HG02938 (cell line): ENCODE results near the gene EMSY.

Source experiments
- ATAC-seq: cut with Tn5 transposase; IDR thresholded peaks from one replicate; pipeline ENCODE4 v1.9.1; 2021; ENCODE audit warnings: mild to moderate bottlenecking, moderate library complexity; ENCODE audit not compliant: unreplicated experiment

The EMSY gene

DNA sequence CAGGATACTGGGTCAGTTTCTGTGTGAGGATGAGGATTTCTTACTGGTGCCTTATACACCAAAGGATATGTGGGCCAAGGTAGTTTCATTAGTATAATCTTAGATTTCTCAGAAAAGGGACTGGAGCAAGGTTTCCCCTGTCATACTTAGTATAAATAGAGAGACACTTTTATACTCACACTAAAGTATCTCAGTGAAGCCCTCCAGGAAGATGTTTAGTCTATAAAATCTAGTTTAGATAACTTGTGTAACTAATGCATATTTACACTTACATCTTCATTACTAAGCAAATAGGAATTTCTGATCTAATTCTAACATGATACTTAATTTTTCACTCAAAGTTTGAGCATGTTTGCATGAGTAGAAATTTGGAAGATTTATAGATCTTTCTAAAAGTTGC is 11.1 kb downstream of the EMSY start:
- no peak for ATAC-seq

- ATAC-seq: no peak
Observed at GRCh38 chr11:76456571-76456970, 11.8 kb downstream of the EMSY start.

GRCh38 chr11:76459299-76459698 is 14.5 kb downstream of the EMSY start:
- no peak for ATAC-seq

DNA sequence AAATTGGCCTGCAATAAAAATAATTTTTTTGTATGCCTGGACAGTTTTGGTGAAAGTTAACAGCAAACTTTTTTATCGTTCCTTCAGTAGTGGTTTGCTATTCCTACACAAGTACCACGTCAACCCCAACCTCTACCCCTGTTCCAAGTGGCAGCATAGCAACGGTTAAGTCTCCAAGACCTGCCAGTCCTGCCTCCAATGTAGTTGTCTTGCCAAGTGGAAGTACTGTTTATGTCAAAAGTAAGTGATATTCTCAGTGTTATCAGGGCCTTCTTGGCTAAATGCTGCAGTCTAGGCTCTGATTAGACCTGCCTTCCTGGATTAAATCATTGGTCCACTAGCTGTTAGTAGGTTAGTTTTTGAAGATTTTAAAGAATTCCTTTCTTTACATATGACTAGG is 15.0 kb downstream of the EMSY start:
- ATAC-seq: no peak

GRCh38 chr11:76462317-76462716 is 17.5 kb downstream of the EMSY start:
- no peak for ATAC-seq

GRCh38 chr11:76465701-76466100 is 20.9 kb downstream of the EMSY start:
- ATAC-seq: no peak

DNA sequence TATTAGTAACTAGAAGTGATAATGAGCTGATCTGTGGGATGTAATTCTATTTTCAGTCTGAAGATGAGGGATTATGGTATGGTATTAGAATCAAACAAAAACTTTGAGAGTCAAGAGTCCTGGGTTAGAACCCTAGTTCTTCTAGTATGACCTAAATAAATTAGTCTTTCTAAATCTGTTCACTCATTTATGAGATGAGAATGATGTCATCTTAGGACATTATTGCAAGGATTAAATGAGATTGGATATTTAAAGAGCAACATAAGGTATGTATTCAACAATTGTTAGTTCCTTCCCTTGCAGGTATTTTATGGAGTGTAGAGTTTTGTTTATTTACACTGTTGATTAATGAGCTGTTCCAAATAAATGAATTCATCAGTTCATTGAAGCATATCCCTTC is 21.8 kb downstream of the EMSY start:
- no peak for ATAC-seq

DNA sequence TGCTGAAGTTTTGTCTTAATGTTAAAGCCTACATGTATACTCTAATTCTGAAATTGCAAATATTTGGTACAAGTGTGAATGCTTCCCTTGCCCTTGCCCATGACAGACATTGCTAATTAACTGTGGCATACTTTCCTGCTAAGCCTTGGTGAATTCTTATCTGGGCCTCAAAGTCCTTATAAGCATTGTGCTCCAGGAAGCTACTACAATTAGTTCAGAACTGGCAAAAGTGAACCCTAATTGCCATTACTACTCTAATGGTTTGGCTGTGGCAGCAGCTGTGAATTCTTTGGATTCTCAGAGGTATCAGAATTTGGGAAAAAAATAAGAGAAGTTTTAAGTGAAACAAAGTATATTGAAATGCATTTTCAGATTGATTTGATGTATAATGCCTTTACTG is 24.3 kb downstream of the EMSY start:
- no peak for ATAC-seq

- ATAC-seq: no peak
Observed at GRCh38 chr11:76471382-76471781, 26.6 kb downstream of the EMSY start.

- ATAC-seq: no peak
Observed at GRCh38 chr11:76480241-76480640, 35.4 kb downstream of the EMSY start.

GRCh38 chr11:76491644-76492043 is 46.8 kb downstream of the EMSY start:
- ATAC-seq: no peak

- no peak for ATAC-seq
Observed at GRCh38 chr11:76493040-76493439, 48.2 kb downstream of the EMSY start.

- no peak for ATAC-seq
Observed at GRCh38 chr11:76493626-76494539, 49.1 kb downstream of the EMSY start.

GRCh38 chr11:76495019-76495418 is 50.2 kb downstream of the EMSY start:
- no peak for ATAC-seq

GRCh38 chr11:76496174-76496573 is 51.4 kb downstream of the EMSY start:
- no peak for ATAC-seq

GRCh38 chr11:76501526-76502202 is 56.8 kb downstream of the EMSY start:
- ATAC-seq: no peak

DNA sequence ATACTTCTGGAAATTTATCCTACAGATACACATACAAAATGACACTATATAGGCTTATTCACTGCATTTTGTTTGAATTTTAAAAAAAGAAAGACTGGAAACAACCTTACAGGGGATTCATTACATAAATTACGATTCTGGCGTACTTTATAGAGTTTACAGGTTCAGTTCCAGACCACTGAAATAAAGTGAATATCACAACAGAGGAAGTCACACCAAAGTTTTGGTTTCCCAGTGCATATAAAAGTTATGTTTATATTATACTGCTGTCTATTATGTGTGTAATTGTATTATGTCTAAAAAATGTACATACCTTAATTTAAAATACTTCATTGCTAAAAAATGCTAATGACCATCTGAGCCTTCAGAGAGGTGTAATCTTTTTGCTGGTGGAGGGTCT is 62.0 kb downstream of the EMSY start:
- no peak for ATAC-seq

DNA sequence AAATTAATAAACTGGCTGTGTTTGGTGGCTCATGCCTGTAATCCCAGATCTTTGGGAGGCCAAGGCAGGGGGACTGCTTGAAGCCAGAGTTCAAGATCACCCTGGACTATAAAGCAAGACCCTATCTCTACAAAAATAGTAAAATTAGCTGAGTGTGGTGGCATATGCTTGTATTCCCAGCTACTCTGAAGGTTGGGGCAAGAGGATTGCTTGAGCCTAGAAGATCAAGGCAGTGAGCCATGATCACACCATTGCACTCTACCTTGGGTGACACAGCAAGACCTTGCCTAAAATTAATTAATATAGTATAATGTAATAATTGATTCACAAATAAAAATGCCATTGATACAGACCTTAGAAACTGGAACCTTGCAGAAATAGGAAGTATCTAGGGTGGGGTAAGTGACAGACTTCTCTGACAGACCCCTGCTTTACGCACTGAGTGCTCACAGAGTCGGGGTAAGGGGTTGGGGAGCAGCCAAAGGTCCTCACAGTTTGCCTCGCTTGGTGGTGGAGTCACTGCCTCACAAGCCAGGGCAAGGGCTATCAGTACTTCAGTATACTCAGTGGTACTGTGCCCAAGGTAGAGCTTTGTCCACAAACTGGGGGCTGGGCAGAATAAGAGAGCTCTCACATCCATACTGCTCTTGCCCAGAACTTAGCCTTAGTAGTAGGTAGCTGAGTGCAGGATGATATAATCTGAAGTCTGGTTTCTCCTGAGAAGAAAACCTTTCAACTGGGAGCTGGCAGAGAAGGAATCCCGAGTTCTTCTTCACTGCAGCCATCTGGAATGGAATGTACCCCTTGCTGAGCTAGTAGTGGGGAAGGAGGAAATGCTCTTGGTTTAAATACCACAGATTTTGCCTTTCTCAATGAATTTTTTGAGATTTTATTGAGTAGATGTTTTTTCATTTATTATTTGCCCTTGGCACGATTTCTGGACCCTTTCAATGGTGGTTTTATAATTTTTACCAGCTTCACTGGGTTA is 65.5 kb downstream of the EMSY start:
- no peak for ATAC-seq

DNA sequence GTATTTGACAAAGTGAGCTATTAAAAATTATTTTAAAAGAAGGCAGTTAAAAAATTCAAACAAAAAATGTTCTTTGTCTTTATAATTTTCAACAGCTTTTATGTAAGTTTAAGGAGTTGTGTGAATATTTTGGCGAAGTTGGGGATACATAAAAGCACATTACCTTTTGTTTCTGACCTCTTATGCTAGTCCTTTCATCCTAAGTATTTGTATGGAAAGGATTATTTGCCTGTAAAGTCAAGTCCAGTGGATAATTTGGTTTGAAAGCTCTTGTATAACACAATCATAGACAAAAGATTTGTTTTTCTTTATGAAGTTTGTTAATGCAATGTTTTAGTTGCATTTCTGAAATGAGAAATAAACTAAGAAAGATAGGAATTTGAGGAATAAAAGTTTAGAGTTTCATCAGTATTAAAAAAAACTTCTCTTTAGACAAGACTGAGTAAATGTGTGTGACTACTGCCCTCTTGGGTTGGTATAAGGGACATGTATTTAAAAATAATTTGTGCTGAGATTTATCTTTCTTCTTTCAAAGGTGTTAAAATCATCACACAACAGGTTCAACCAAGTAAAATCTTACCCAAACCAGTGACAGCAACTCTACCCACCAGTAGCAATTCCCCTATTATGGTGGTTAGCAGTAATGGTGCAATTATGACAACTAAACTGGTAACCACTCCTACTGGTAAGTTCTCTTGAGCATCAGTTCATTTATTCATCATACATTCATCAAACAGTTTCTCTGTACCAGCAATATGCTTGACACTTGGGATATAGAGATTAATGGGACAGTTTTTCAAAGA is 68.2 kb downstream of the EMSY start:
- ATAC-seq: no peak

DNA sequence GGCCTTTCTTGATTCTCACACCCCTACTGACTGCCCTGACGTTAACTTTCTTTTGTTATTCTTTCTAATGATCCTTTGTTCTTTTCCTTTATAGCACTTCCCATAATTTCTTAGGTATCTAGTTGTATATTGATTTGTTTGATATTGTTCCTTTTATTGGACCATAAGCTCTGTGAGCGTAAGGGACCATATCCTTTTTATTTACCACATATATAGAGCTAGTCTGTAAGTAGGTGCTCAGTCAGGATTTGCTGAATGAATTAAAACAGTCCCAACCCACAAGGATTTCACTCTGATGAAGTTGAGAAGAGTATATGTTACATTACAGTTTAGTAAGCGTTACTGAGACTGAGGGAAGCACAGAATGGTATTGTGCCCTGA is 68.8 kb downstream of the EMSY start:
- no peak for ATAC-seq
